Measurements from ENCODE around the gene MSH5. TPM values are rescaled to one million over a fixed set of nuclear protein-coding genes. Genes with fewer than 3 reads are reported as not detected.
A peak's percentile ranks its signal among the peaks of the same experiment; 100 is the strongest.

Gene MSH5
- total RNA-seq, 1 experiment from 2014 or later: 36.6 TPM

- POLR2A ChIA-PET: interaction anchor here (0.5 to 11.8 kb wide), 22 partner anchors 10 to 1559 kb away, joined by 3 to 95 read pairs (median 6); partner anchors contain the start of genes ABHD16A, BAG6, DDX39B and GPANK1
- H3K27ac Mint-ChIP-seq (ENCODE audit: low read depth, unreplicated experiment): peak overlapping the region; percentile 86
- H3K4me1 Mint-ChIP-seq (ENCODE audit: insufficient read depth, unreplicated experiment): peaks cover 7% of the 10 kb centered on the region
- intact Hi-C loops (cut with micrococcal nuclease): loop anchor here (1.0 to 2.0 kb wide), 5 partner anchors 27 to 101 kb away; partner anchors contain the start of genes ABHD16A, LY6G5C and VARS1
- peak; percentile 61 for DNase-seq (ENCODE audit: unreplicated experiment)
- no peak for TF ChIP-seq CTCF (IDR thresholded peaks at IDR 0.05; ENCODE audit: unreplicated experiment)
- H3K36me3 Mint-ChIP-seq (ENCODE audit: insufficient read depth, unreplicated experiment): peaks cover 43% of the 10 kb centered on the region
- peak overlapping the region; percentile 92 for H3K4me3 Mint-ChIP-seq (ENCODE audit: unreplicated experiment)
- BruUV-seq (replicated peaks): no TSS peak
- CTCF ChIA-PET: interaction anchor here (0.6 to 2.6 kb wide), 20 partner anchors 8 to 389 kb away, joined by 3 to 19 read pairs (median 3); partner anchors contain the start of genes LSM2, MSH5 and VARS1
- H3K27me3 Mint-ChIP-seq (ENCODE audit: insufficient read depth, unreplicated experiment): no peaks in the 10 kb centered on the region
- no peaks in the 10 kb centered on the region for H3K9me3 Mint-ChIP-seq (ENCODE audit: unreplicated experiment)
Measured at GRCh38 chr6:31729979-31730630, 9.7 kb upstream of the MSH5 start.

GRCh38 chr6:31730631-31731086, 9.1 kb upstream of the MSH5 start:
- H3K4me1 Mint-ChIP-seq (ENCODE audit: insufficient read depth, unreplicated experiment): peaks cover 7% of the 10 kb centered on the region
- intact Hi-C loops (cut with micrococcal nuclease): no loop called here
- peak overlapping the region; percentile 92 for H3K4me3 Mint-ChIP-seq (ENCODE audit: unreplicated experiment)
- BruUV-seq (replicated peaks): no TSS peak
- H3K27me3 Mint-ChIP-seq (ENCODE audit: insufficient read depth, unreplicated experiment): no peaks in the 10 kb centered on the region
- POLR2A ChIA-PET: interaction anchor here (0.5 to 11.8 kb wide), 12 partner anchors 9 to 137 kb away, joined by 4 to 95 read pairs (median 12); partner anchors contain the start of genes ABHD16A, GPANK1, HSPA1A and HSPA1B
- peaks cover 43% of the 10 kb centered on the region for H3K36me3 Mint-ChIP-seq (ENCODE audit: insufficient read depth, unreplicated experiment)
- no peaks in the 10 kb centered on the region for H3K9me3 Mint-ChIP-seq (ENCODE audit: unreplicated experiment)
- DNase-seq (ENCODE audit: unreplicated experiment): no peak
- no peak for TF ChIP-seq CTCF (IDR thresholded peaks at IDR 0.05; ENCODE audit: unreplicated experiment)
- CTCF ChIA-PET: interaction anchor here (0.6 to 2.6 kb wide), 8 partner anchors 10 to 243 kb away, joined by 3 to 19 read pairs (median 4); partner anchors contain the start of genes LSM2, MSH5 and VARS1
- peak overlapping the region; percentile 49 for H3K27ac Mint-ChIP-seq (ENCODE audit: low read depth, unreplicated experiment)

- H3K36me3 Mint-ChIP-seq (ENCODE audit: insufficient read depth, unreplicated experiment): peaks cover 43% of the 10 kb centered on the region
- ChIA-PET POLR2A (interaction anchor here (0.6 to 11.8 kb wide), 11 partner anchors 8 to 99 kb away, joined by 3 to 95 read pairs (median 5); partner anchors contain the start of genes ABHD16A, HSPA1A, HSPA1B and HSPA1L), CTCF (interaction anchor here (0.6 to 2.6 kb wide), 4 partner anchors 20 to 60 kb away, joined by 3 to 19 read pairs (median 4); no protein-coding TSS in a partner anchor)
- H3K4me1 Mint-ChIP-seq (ENCODE audit: insufficient read depth, unreplicated experiment): peaks cover 13% of the 10 kb centered on the region
- no peak for DNase-seq (ENCODE audit: unreplicated experiment)
- TF ChIP-seq CTCF (IDR thresholded peaks at IDR 0.05; ENCODE audit: unreplicated experiment): no peak
- BruUV-seq (replicated peaks): no TSS peak
- no peak overlapping the region for H3K27ac Mint-ChIP-seq (ENCODE audit: low read depth, unreplicated experiment)
- intact Hi-C loops (cut with micrococcal nuclease): no loop called here
- H3K27me3 Mint-ChIP-seq (ENCODE audit: insufficient read depth, unreplicated experiment): no peaks in the 10 kb centered on the region
- no peaks in the 10 kb centered on the region for H3K9me3 Mint-ChIP-seq (ENCODE audit: unreplicated experiment)
- no peak overlapping the region for H3K4me3 Mint-ChIP-seq (ENCODE audit: unreplicated experiment)
Measured at GRCh38 chr6:31732029-31732428, 7.8 kb upstream of the MSH5 start.

GRCh38 chr6:31733734-31734133, 6.1 kb upstream of the MSH5 start:
- POLR2A ChIA-PET: interaction anchor here (0.6 to 11.8 kb wide), 6 partner anchors 13 to 98 kb away, joined by 3 to 95 read pairs (median 8); partner anchors contain the start of genes ABHD16A, BAG6 and HSPA1B
- Mint-ChIP-seq H3K9me3 (ENCODE audit: unreplicated experiment) (no peaks in the 10 kb centered on the region), H3K36me3 (ENCODE audit: insufficient read depth, unreplicated experiment) (peaks cover 43% of the 10 kb centered on the region), H3K4me1 (ENCODE audit: insufficient read depth, unreplicated experiment) (peaks cover 28% of the 10 kb centered on the region), H3K27ac (ENCODE audit: low read depth, unreplicated experiment) (peak overlapping the region; percentile 81), H3K4me3 (ENCODE audit: unreplicated experiment) (peak overlapping the region; percentile 95), H3K27me3 (ENCODE audit: insufficient read depth, unreplicated experiment) (no peaks in the 10 kb centered on the region)
- no peak for DNase-seq (ENCODE audit: unreplicated experiment)
- TF ChIP-seq CTCF (IDR thresholded peaks at IDR 0.05; ENCODE audit: unreplicated experiment): no peak
- CTCF ChIA-PET: interaction anchor here (0.6 to 1.0 kb wide), 3 partner anchors 36 to 99 kb away, joined by 3 to 4 read pairs (median 4); no protein-coding TSS in a partner anchor
- intact Hi-C loops (cut with micrococcal nuclease): no loop called here
- no TSS peak for BruUV-seq (replicated peaks)

All from MCF 10A (cell line).